CD14-positive monocyte (primary cell): ENCODE data around the gene DERL3. TPM values are rescaled to one million over a fixed set of nuclear protein-coding genes. Genes with fewer than 3 reads are reported as not detected.

Source experiments
- DNase-seq, 3 donors: peaks; one replicate each; pipeline ENCODE4 v3.0.0-alpha.2; 2011 to 2022
- H2AFZ ChIP-seq: 2 replicates; pipeline ENCODE4 v1.6.0; 2012; ENCODE audit warnings: mild to moderate bottlenecking, low read depth, low read length, inconsistent platforms; ENCODE audit not compliant: insufficient read depth, poor library complexity, severe bottlenecking
- H3K27ac ChIP-seq, 2 donors: 1 replicate in 1 of 2; 2 replicates in 1 of 2; pipeline ENCODE4 v1.5.1; 2012 to 2013; ENCODE audit warnings: low read length in 2 of 2, control low read depth in 1 of 2, inconsistent platforms in 1 of 2, low read depth in 1 of 2, mild to moderate bottlenecking in 1 of 2
- H3K27me3 ChIP-seq, 2 donors: one replicate each; pipeline versions ENCODE4 v1.6.0 to v1.6.1; 2011 to 2013; ENCODE audit warnings: low read length in 2 of 2; ENCODE audit not compliant: control insufficient read depth in 2 of 2, insufficient read depth in 2 of 2
- H3K36me3 ChIP-seq, 2 donors: replicated peaks in 1 of 2; 1 replicate in 1 of 2; 2 replicates in 1 of 2; pipeline versions ENCODE4 v1.5.1 to v1.6.1; 2012 to 2013; ENCODE audit warnings: low read length in 2 of 2, control low read depth in 1 of 2, inconsistent platforms in 1 of 2, mild to moderate bottlenecking in 1 of 2; ENCODE audit not compliant: insufficient read depth in 2 of 2, control insufficient read depth in 1 of 2
- H3K4me1 ChIP-seq, 2 donors: 1 replicate in 1 of 2; 2 replicates in 1 of 2; pipeline versions ENCODE4 v1.5.1 to v1.6.1; 2012 to 2013; ENCODE audit warnings: low read length in 2 of 2, control low read depth in 1 of 2, inconsistent platforms in 1 of 2, mild to moderate bottlenecking in 1 of 2, moderate library complexity in 1 of 2; ENCODE audit not compliant: insufficient read depth in 2 of 2, control insufficient read depth in 1 of 2
- H3K4me2 ChIP-seq: replicated peaks from 2 replicates; pipeline ENCODE3; 2012; ENCODE audit warnings: low read length, moderate library complexity, mild to moderate bottlenecking; ENCODE audit not compliant: poor library complexity, severe bottlenecking; ENCODE audit errors: extremely low read depth
- H3K4me3 ChIP-seq, 3 experiments: fragments of 200-600 bp in 1 of 3; sonication (generic) in 1 of 3; replicated peaks in 1 of 3; 1 replicate in 2 of 3; 2 replicates in 1 of 3; pipeline ENCODE4 v1.5.1; 2011 to 2013; ENCODE audit warnings: low read length in 3 of 3, mild to moderate bottlenecking in 3 of 3, control low read depth in 2 of 3, low read depth in 2 of 3, inconsistent platforms in 1 of 3, moderate library complexity in 1 of 3
- H3K79me2 ChIP-seq: 2 replicates; pipeline ENCODE4 v1.6.0; 2012; ENCODE audit warnings: mild to moderate bottlenecking, control low read depth, inconsistent platforms, low read length, moderate library complexity; ENCODE audit not compliant: insufficient read depth
- H3K9ac ChIP-seq: 2 replicates; pipeline ENCODE4 v1.6.0; 2017; ENCODE audit warnings: low read length, mild to moderate bottlenecking; ENCODE audit not compliant: insufficient read depth, poor library complexity, severe bottlenecking
- H3K9me3 ChIP-seq, 2 donors: replicated peaks in 1 of 2; 1 replicate in 1 of 2; 2 replicates in 1 of 2; pipeline versions ENCODE4 v1.5.1 to v1.6.1; 2012 to 2013; ENCODE audit warnings: low read length in 2 of 2, control low read depth in 1 of 2; ENCODE audit not compliant: control insufficient read depth in 1 of 2, insufficient read depth in 1 of 2
- H4K20me1 ChIP-seq: 2 replicates; pipeline ENCODE4 v1.6.0; 2012; ENCODE audit warnings: mild to moderate bottlenecking, low read length, control low read depth, moderate library complexity; ENCODE audit not compliant: insufficient read depth
- H3K27ac Mint-ChIP-seq, 7 donors: one replicate each; pipeline ENCODE4 v1.8.0; 2020; ENCODE audit warnings: mild to moderate bottlenecking in 7 of 7, mixed read lengths in 7 of 7, moderate library complexity in 6 of 7, inconsistent platforms in 2 of 7
- H3K27me3 Mint-ChIP-seq, 3 donors: one replicate each; pipeline ENCODE4 v1.8.0; 2021 to 2022; ENCODE audit warnings: low read depth in 3 of 3, mild to moderate bottlenecking in 3 of 3, mixed read lengths in 3 of 3, moderate library complexity in 3 of 3, inconsistent platforms in 1 of 3
- H3K36me3 Mint-ChIP-seq, 2 donors: one replicate each; pipeline ENCODE4 v1.8.0; 2020; ENCODE audit warnings: mixed read lengths in 2 of 2, inconsistent platforms in 1 of 2, mild to moderate bottlenecking in 1 of 2
- H3K4me1 Mint-ChIP-seq: one replicate; pipeline ENCODE4 v1.8.0; 2020; ENCODE audit warnings: mild to moderate bottlenecking, mixed read lengths
- H3K4me3 Mint-ChIP-seq, 2 donors: one replicate each; pipeline ENCODE4 v1.8.0; 2020; ENCODE audit warnings: mild to moderate bottlenecking in 2 of 2, mixed read lengths in 2 of 2, moderate library complexity in 1 of 2
- H3K9me3 Mint-ChIP-seq, 7 donors: one replicate each; pipeline ENCODE4 v1.8.0; 2020 to 2022; ENCODE audit warnings: mixed read lengths in 7 of 7, mild to moderate bottlenecking in 6 of 7, moderate library complexity in 6 of 7, inconsistent platforms in 2 of 7
- CTCF ChIP-seq: fragments of 200-600 bp; IDR thresholded peaks from one replicate; pipeline ENCODE4 v1.8.0; 2022; ENCODE audit warnings: antibody characterized with exemption, mild to moderate bottlenecking
- WGBS: methylation state at CpG from one replicate; pipeline ENCODE4 v1.1.5; 2013; ENCODE audit warnings: missing lambda C conversion rate; ENCODE audit not compliant: insufficient coverage; 5-methylcytosine and 5-hydroxymethylcytosine counted together
- intact Hi-C, 2 donors: fragments of 100-400 bp; cut with micrococcal nuclease; formaldehyde crosslinking; loops; one replicate each; pipeline versions ENCODE4 v1.15.0 to v1.15.1; 2023
- polyA plus RNA-seq, 3 donors: library from polyadenylated mRNA; depleted of rRNA in 1 of 3; unstranded in 2 of 3; stranded (reverse) in 1 of 3; fragments of 300-500 nt in 2 of 3; fragments of >200 nt in 1 of 3; fragmentation: Illumina TruSeq in 2 of 3; gene quantifications; 1 replicate in 2 of 3; 2 replicates in 1 of 3; pipeline ENCODE4 v1.2.3, GENCODE V29; 2012 to 2021

Gene DERL3
- polyA plus RNA-seq, 3 donors, result 0.23 to 0.64 (median 0.28) TPM

- Histone ChIP-seq H3K36me3 (no peaks in the 10 kb centered on the region), H3K9ac (no peak overlapping the region), H3K4me1 (peaks cover 18 to 19% of the 10 kb centered on the region in 2 donors), H4K20me1 (no peaks in the 10 kb centered on the region), H3K9me3 (no peaks in the 10 kb centered on the region), H3K27ac (no peak overlapping the region), H2AFZ (no peak overlapping the region), H3K27me3 (no peaks in the 10 kb centered on the region), H3K4me2 (no peak overlapping the region), H3K79me2 (no peaks in the 10 kb centered on the region), H3K4me3 (no peak overlapping the region)
- H3K27me3 Mint-ChIP-seq, result peaks cover 4 to 10% (median 8%) of the 10 kb centered on the region in 3 donors
- H3K9me3 Mint-ChIP-seq, result no peaks in the 10 kb centered on the region
- H3K4me3 Mint-ChIP-seq, result no peak overlapping the region
- no peaks in the 10 kb centered on the region for H3K36me3 Mint-ChIP-seq
- no peak overlapping the region for H3K27ac Mint-ChIP-seq
- WGBS, result 78% methylated on average over 7 of the region's 8 CpGs
- intact Hi-C loops, result loop anchor here in 1 of 2 donors (5.0 kb wide), 1 partner anchor 297 kb away; no protein-coding TSS in a partner anchor
- DNase-seq, result no peak
- TF ChIP-seq CTCF, result no peak
- H3K4me1 Mint-ChIP-seq, result peaks cover 17% of the 10 kb centered on the region
Measured at GRCh38 chr22:23844739-23845202, 6.0 kb upstream of the DERL3 start.

- no peaks in the 10 kb centered on the region for H3K79me2 ChIP-seq
- no peak overlapping the region for H2AFZ ChIP-seq
- H3K27ac ChIP-seq, result no peak overlapping the region
- DNase-seq, result no peak
- peaks cover 25 to 27% of the 10 kb centered on the region in 2 donors for H3K4me1 ChIP-seq
- Mint-ChIP-seq H3K4me1 (peaks cover 31% of the 10 kb centered on the region), H3K27ac (peak overlapping the region in 2 of 7 donors; percentile 10 to 57), H3K9me3 (no peaks in the 10 kb centered on the region), H3K4me3 (no peak overlapping the region), H3K36me3 (no peaks in the 10 kb centered on the region), H3K27me3 (peaks cover 3 to 10% (median 5%) of the 10 kb centered on the region in 3 donors)
- intact Hi-C loops, result no loop called here
- no peak for TF ChIP-seq CTCF
- WGBS, result 57% methylated on average over 1 of the region's 4 CpGs
- no peaks in the 10 kb centered on the region for H3K36me3 ChIP-seq
- no peak overlapping the region for H3K4me3 ChIP-seq
- no peaks in the 10 kb centered on the region for H3K27me3 ChIP-seq
- no peak overlapping the region for H3K9ac ChIP-seq
- no peaks in the 10 kb centered on the region for H4K20me1 ChIP-seq
- no peaks in the 10 kb centered on the region for H3K9me3 ChIP-seq
- no peak overlapping the region for H3K4me2 ChIP-seq
Measured at GRCh38 chr22:23842599-23842998, 3.8 kb upstream of the DERL3 start.
